Measurements from ENCODE around the gene UTP20. TPM values are rescaled to one million over a fixed set of nuclear protein-coding genes. Genes with fewer than 3 reads are reported as not detected.

UTP20 gene
- total RNA-seq = 19.7 and 22.7 TPM in 2 replicates
- total RNA-seq (2013) = 16.7 TPM
- polyA plus RNA-seq = 3.0 and 4.1 TPM in 2 replicates
- polyA minus RNA-seq = 6.0 and 9.8 TPM in 2 replicates

DNA sequence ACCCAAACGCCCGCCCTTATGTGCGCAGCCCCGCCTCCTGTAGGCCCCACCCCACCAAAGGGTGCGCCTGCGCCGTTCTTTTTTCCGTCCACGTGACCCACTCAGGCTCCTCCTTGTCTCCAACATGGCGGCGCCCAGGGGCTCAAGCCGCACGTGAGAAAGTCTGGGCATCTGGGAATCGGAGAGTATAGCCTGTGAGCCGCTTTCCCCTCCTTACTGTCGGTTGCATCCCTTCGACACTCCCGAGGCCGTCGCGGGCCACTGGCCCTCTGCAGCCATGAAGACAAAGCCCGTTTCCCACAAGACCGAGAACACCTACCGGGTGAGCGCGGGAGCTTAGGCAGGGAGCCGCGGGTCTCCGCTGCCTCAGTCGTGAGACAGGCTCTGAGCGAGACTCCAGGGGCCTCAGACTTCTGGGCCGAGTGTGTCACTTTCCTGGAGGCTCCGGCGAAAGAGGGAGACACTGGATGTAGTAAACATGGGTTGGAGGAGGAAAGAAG is at the start of gene UTP20:
TSS of gene UTP20 (plus strand) at position 100 of the 500 bp plus-strand sequence. CDS start at position 278, 178 bp downstream.
- Histone ChIP-seq H3K27me3 (replicated peaks in 1 of 4; ENCODE audit: control extremely low read depth in 1 of 4, control insufficient read depth in 3 of 4, insufficient read depth in 4 of 4, low read length in 3 of 4) (peaks cover 0 to 10% (median 1%) of the 10 kb centered on the region in 4 experiments), H3K4me2 (replicated peaks; ENCODE audit: low read depth, low read length, poor library complexity, severe bottlenecking) (peak within 1 kb of the TSS; percentile 77), H3K4me3 (ENCODE audit: control extremely low read depth in 1 of 5, extremely low read depth in 1 of 5, insufficient read depth in 1 of 5, low read depth in 2 of 5, low read length in 4 of 5) (peak within 1 kb of the TSS; percentile 69 to 100 (median 100)), H3K36me3 (replicated peaks in 1 of 2; ENCODE audit: control extremely low read depth in 1 of 2, control insufficient read depth in 1 of 2, extremely low read depth in 1 of 2, insufficient read depth in 2 of 2, low read length in 1 of 2) (peaks cover 0 to 16% of the 10 kb centered on the region in 2 experiments), H3K9ac (ENCODE audit: low read length) (peak within 1 kb of the TSS; percentile 97), H3K79me2 (ENCODE audit: control insufficient read depth, insufficient read depth, low read length) (peaks cover 30% of the 10 kb centered on the region), H4K20me1 (ENCODE audit: control insufficient read depth, insufficient read depth, low read length, poor library complexity, severe bottlenecking) (no peaks in the 10 kb centered on the region), H3K9me3 (ENCODE audit: control extremely low read depth in 1 of 3, control insufficient read depth in 2 of 3, insufficient read depth in 1 of 3, low read length in 2 of 3) (peaks cover 0 to 3% (median 0%) of the 10 kb centered on the region in 3 donors), H2AFZ (ENCODE audit: insufficient read depth, low read depth, low read length, poor library complexity, severe bottlenecking) (peak within 1 kb of the TSS; percentile 99), H3K4me1 (ENCODE audit: control insufficient read depth in 2 of 2, insufficient read depth in 2 of 2, low read length in 2 of 2) (peaks cover 4 to 11% of the 10 kb centered on the region in 2 donors), H3K27ac (ENCODE audit: low read length in 2 of 2) (peak within 1 kb of the TSS; percentile 48 to 60)
- peak within 1 kb of the TSS; percentile 93 for H3K27ac Mint-ChIP-seq
- intact Hi-C loops (cut with micrococcal nuclease) = loop anchor here (5.0 kb wide), 2 partner anchors 127 to 1013 kb away; partner anchors contain the start of genes ARL1, DEPDC4 and SCYL2
- TF ChIP-seq, protein P1, sequence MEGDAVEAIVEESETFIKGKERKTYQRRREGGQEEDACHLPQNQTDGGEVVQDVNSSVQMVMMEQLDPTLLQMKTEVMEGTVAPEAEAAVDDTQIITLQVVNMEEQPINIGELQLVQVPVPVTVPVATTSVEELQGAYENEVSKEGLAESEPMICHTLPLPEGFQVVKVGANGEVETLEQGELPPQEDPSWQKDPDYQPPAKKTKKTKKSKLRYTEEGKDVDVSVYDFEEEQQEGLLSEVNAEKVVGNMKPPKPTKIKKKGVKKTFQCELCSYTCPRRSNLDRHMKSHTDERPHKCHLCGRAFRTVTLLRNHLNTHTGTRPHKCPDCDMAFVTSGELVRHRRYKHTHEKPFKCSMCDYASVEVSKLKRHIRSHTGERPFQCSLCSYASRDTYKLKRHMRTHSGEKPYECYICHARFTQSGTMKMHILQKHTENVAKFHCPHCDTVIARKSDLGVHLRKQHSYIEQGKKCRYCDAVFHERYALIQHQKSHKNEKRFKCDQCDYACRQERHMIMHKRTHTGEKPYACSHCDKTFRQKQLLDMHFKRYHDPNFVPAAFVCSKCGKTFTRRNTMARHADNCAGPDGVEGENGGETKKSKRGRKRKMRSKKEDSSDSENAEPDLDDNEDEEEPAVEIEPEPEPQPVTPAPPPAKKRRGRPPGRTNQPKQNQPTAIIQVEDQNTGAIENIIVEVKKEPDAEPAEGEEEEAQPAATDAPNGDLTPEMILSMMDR (IDR thresholded peaks at IDR 0.05) = no peak
- TF ChIP-seq EZH2 (IDR thresholded peaks at IDR 0.05; ENCODE audit: borderline replicate concordance, insufficient read depth, low read depth, low read length, poor library complexity, severe bottlenecking) = no peak
- WGBS (ENCODE audit: insufficient coverage) = 0% methylated on average over 31 of the region's 34 CpGs
- ChIA-PET POLR2A (no interaction called here), CTCF (interaction anchor here (0.7 kb wide), 1 partner anchor 67 kb away, joined by 3 read pairs; no protein-coding TSS in a partner anchor)
- ATAC-seq (ENCODE audit: low read depth) = peak; percentile 100
- peak within 1 kb of the TSS; percentile 97 for H3K4me3 Mint-ChIP-seq
- peaks cover 17% of the 10 kb centered on the region for H3K27me3 Mint-ChIP-seq
- H3K9me3 Mint-ChIP-seq (ENCODE audit: insufficient read depth) = no peaks in the 10 kb centered on the region
- peak; percentile 94 for DNase-seq
- H3K4me1 Mint-ChIP-seq = peaks cover 13% of the 10 kb centered on the region

DNA sequence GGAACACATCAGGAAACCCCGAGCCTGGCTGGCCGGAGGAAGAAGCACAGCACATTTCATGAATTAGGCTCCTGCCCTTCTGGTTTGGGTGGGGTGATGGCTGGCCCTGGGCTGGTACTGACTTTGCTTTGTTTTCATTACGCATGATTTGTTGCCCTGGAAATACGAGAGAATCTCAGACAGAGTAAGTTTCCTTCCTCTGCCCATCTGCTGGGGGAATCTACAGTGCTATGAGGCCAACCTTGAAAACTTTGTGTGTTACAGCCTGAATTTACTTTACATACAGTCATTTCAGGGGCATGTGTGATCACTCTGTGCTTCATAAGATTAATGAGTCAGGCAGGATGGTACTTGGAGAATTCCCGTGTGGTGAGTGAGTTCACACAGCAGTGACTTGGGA is 49.4 kb upstream of the UTP20 start:
- Mint-ChIP-seq H3K4me1 (no peaks in the 10 kb centered on the region), H3K9me3 (ENCODE audit: insufficient read depth) (no peaks in the 10 kb centered on the region), H3K27ac (no peak overlapping the region), H3K27me3 (no peaks in the 10 kb centered on the region), H3K4me3 (no peak overlapping the region)
- Histone ChIP-seq H3K9me3 (ENCODE audit: control extremely low read depth in 1 of 3, control insufficient read depth in 2 of 3, insufficient read depth in 1 of 3, low read length in 2 of 3) (no peaks in the 10 kb centered on the region), H3K4me1 (ENCODE audit: control insufficient read depth in 2 of 2, insufficient read depth in 2 of 2, low read length in 2 of 2) (no peaks in the 10 kb centered on the region), H3K9ac (ENCODE audit: low read length) (no peak overlapping the region), H3K4me3 (ENCODE audit: control extremely low read depth in 1 of 5, extremely low read depth in 1 of 5, insufficient read depth in 1 of 5, low read depth in 2 of 5, low read length in 4 of 5) (no peak overlapping the region), H3K27ac (ENCODE audit: low read length in 2 of 2) (no peak overlapping the region), H3K79me2 (ENCODE audit: control insufficient read depth, insufficient read depth, low read length) (no peaks in the 10 kb centered on the region), H4K20me1 (ENCODE audit: control insufficient read depth, insufficient read depth, low read length, poor library complexity, severe bottlenecking) (no peaks in the 10 kb centered on the region), H3K4me2 (replicated peaks; ENCODE audit: low read depth, low read length, poor library complexity, severe bottlenecking) (no peak overlapping the region), H3K27me3 (replicated peaks in 1 of 4; ENCODE audit: control extremely low read depth in 1 of 4, control insufficient read depth in 3 of 4, insufficient read depth in 4 of 4, low read length in 3 of 4) (peaks cover 0 to 3% (median 0%) of the 10 kb centered on the region in 4 experiments), H3K36me3 (replicated peaks in 1 of 2; ENCODE audit: control extremely low read depth in 1 of 2, control insufficient read depth in 1 of 2, extremely low read depth in 1 of 2, insufficient read depth in 2 of 2, low read length in 1 of 2) (no peaks in the 10 kb centered on the region), H2AFZ (ENCODE audit: insufficient read depth, low read depth, low read length, poor library complexity, severe bottlenecking) (no peak overlapping the region)
- ChIA-PET POLR2A (no interaction called here), CTCF (no interaction called here)
- DNase-seq (no peak), ATAC-seq (ENCODE audit: low read depth) (no peak)
- intact Hi-C loops (cut with micrococcal nuclease) = no loop called here
- WGBS (ENCODE audit: insufficient coverage) = 61% methylated on average over 4 of the region's 5 CpGs
- TF ChIP-seq, protein P1 (IDR thresholded peaks at IDR 0.05) = no peak
- TF ChIP-seq EZH2 (IDR thresholded peaks at IDR 0.05; ENCODE audit: borderline replicate concordance, insufficient read depth, low read depth, low read length, poor library complexity, severe bottlenecking) = no peak
